HG03378 (cell line): ENCODE measurements around the gene COBL.

Source experiments
- ATAC-seq: cut with Tn5 transposase; IDR thresholded peaks from one replicate; pipeline ENCODE4 v1.9.1; 2021; ENCODE audit warnings: mild to moderate bottlenecking, moderate library complexity; ENCODE audit not compliant: unreplicated experiment

COBL gene

DNA sequence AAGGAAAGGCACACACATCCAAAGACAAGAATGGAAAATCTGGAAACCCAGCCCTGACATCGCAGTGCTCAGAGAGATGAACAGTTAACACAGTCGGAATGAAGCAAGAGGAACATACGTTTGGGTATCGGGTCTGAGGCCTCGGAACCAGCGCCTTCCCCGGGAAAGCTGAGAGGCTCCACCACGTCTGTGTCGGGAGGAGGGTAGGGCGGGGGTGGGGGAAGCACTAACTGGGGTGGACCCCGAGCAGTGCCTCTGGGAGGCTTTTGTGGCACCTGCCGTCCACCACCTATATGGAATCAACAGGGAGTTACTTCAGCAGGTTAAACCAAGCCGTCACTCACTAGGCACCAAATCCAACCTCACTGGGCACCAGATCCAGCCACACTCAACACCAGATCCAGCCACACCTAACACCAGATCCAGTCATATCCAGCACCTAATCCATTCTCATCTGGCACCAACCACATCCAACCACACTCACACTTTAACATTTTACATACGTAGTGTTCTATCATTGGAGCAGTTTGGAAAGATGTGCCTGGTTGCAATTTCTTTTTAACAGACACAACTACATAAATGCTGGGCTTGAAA lies 233.6 kb downstream of the COBL start:
- ATAC-seq = no peak

DNA sequence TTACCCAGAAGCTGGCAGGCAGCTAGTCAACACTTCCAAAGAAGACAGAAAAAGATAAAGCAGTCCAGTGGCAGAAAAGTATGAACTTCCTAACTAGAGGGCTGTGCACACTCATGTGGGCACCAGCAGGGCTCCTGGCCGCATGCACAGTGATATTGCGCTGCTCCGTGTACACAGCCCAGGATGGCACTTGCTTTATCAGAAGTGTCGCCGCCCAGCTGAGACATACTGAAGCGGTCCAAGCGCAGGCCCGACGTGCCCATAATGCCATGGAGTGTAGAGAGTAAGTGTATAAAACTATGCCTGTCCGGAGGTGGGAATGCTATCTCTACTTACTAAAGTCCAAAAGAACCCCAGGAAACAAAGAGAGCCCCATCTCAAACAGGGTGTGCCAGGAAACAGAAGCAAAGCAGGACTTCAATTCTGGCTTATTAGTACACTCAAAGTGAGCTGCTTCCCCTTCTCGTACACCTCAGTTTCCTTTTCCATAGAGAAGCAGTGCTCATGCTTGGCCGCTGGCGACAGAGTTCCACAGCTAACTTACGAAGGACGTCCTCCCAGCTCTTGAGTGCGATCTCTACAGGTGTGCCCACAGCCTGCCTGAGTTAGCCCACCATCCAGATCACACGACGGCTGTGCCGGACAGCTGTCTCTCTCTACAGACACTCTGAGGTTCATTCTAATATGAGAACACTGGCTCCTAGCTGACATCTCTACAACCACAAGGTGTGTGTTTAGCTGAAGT lies 234.3 kb downstream of the COBL start:
- ATAC-seq = no peak

- no peak for ATAC-seq
Observed at GRCh38 chr7:51081270-51081890, 235.2 kb downstream of the COBL start.

- ATAC-seq = no peak
Observed at GRCh38 chr7:51080622-51081269, 235.9 kb downstream of the COBL start.

GRCh38 chr7:51080216-51080615 lies 236.4 kb downstream of the COBL start:
- ATAC-seq = no peak

DNA sequence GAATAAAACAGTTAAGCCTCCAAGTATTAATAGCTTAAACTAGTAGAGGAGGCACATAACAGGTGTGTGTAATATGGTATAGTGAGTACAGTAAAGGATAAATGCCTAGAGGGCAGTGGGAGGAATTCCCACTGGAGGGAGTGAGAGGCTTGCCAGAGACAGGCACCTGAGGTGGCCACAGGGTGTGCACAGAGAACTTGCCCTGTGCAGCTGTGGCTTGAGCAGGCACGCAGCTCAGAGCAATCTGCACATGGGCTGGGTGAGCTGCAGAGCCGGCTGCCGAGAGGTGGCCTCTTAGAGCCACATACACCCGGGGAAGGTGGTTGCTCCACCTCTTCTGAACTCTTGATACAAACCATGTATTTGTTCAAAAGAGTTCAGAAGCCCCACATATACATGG lies 237.1 kb downstream of the COBL start:
- no peak for ATAC-seq

GRCh38 chr7:51078653-51079052 lies 238.0 kb downstream of the COBL start:
- ATAC-seq = no peak

DNA sequence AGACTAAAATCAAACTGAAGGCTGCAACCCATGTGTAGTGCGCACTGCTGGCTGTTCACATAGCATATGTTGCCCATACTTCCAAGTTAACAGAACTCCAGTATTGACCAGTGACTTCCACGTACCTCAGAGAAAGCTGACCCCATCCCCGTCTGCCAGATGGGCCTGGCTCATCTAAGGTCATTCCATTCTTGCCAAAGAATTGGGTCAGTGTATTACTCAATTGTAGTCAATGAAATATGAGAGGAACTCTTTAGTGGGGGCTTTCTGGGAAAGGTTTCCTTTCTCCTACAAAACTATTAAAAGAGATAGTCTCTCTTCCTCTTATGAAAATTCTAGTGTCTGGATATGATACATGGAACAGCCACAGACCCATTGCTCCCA lies 238.6 kb downstream of the COBL start:
- ATAC-seq = no peak

- ATAC-seq = no peak
Observed at GRCh38 chr7:51077316-51077986, 239.2 kb downstream of the COBL start.

GRCh38 chr7:51075681-51076580 lies 240.7 kb downstream of the COBL start:
- ATAC-seq = no peak

- no peak for ATAC-seq
Observed at GRCh38 chr7:51073171-51073570, 243.4 kb downstream of the COBL start.

- no peak for ATAC-seq
Observed at GRCh38 chr7:51072281-51072680, 244.3 kb downstream of the COBL start.

DNA sequence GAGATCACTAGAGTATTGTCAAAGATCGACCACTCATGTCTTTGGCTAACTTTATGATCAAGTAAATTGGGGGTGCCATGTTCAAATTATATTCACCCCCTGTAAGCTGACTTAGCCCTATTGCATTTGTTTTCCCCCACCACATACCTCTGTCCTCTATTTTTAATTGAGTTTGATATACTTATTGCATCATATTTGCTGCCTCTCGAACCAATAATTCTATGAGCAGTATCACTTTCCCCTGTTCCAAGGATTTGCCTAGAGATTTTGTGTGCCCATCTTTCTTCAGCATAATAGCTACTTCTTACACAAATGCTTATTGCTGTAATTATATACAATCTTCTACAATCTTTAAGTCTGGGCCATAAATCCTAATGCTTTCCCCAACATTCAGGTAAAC lies 245.2 kb downstream of the COBL start:
- no peak for ATAC-seq

- ATAC-seq = no peak
Observed at GRCh38 chr7:51070151-51070550, 246.5 kb downstream of the COBL start.

- no peak for ATAC-seq
Observed at GRCh38 chr7:51069411-51070083, 247.1 kb downstream of the COBL start.

DNA sequence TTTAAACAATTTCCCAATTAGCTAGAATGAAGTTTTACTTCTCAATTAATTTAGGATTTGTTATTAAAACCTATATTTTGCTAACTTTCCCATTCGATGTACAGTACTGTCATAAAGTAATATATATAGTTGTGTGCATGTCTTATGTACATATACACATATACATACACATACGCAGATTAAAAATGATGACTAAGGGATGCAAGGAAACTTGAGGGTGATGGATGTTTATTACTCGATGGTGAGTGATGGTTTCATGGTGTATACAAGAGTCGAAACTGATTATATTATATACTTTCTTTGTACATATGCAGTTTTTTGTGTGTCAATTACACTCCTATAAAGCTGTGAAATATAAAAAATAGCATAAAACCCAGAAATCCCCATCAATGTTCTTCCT lies 248.2 kb downstream of the COBL start:
- ATAC-seq = no peak

DNA sequence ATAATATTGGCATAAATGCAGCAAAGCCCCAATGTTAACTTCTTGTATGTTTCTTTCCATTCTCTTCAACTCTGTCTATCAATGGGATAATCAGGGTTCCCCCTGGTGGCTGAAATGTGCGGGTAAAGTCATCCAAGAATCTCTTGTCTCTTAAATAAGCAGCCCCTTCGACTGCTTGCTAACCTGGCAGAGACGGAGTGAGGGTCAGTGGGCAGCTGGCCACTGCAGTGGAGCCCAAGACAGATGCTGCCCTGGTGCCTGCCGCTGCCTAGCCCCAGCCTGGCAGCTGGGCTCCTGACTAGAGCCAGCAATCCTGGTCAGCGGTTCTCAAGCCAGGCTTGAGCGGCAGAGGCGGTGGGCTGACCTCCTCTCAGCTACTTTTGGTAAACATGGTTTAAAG lies 248.9 kb downstream of the COBL start:
- peak; percentile 65 for ATAC-seq

- ATAC-seq = peak; percentile 36
Observed at GRCh38 chr7:51067258-51067657, 249.4 kb downstream of the COBL start.

DNA sequence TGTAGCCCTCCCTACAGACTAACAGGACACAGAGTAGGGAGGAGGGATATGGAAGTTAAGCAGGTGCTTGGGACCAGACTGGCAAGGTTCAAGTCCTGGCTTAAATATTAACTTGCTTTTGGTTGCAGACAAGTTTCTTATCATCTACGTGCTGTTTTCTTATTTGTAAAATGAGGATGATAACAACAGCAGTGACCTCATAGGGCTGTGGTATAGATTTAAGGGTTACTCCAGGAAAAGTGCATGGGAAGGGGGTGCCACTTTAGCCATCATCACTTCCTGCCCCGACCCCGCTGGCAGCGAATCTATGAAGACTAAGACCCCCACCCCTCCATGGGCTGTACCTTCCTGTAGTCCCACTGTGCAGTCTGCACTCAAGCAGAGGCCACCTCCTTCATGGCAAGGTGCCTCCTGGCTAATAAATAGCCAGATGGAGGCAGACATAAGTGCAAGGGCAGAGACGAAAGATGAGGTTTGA lies 250.2 kb downstream of the COBL start:
- ATAC-seq = no peak

DNA sequence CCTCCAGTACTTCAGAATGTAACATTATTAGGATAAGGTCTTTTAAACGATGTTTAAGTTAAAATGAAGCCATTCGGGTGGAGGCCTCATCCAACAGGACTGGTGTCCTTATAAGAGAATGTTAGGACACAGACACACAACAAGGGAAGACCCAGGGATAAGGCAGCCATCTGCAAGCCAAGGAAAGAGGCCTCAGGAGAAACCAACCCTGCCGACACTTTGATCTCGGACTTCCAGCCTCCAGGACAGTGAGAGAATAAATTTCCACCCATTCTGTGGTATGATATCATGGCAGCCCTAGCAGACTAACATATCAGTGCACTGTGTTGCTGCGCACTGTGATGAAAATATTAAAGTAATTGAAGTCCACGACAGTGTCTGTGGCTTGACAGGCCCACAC lies 250.8 kb downstream of the COBL start:
- ATAC-seq = no peak
